HG02970 (cell line): Measurements from ENCODE around the gene JARID2.

ENCODE experiments used
- ATAC-seq: cut with Tn5 transposase; IDR thresholded peaks from one replicate; pipeline ENCODE4 v1.9.1; 2021; ENCODE audit warnings: mild to moderate bottlenecking, moderate library complexity, moderate number of reproducible peaks; ENCODE audit not compliant: unreplicated experiment, low FRiP score

Gene JARID2

GRCh38 chr6:15348528-15348927, 102.7 kb downstream of the JARID2 start:
- no peak for ATAC-seq

- no peak for ATAC-seq
Measured at GRCh38 chr6:15349379-15349778, 103.5 kb downstream of the JARID2 start.

GRCh38 chr6:15350386-15351083, 104.7 kb downstream of the JARID2 start:
- ATAC-seq, result no peak

- ATAC-seq, result no peak
Measured at GRCh38 chr6:15351631-15352030, 105.8 kb downstream of the JARID2 start.

GRCh38 chr6:15352220-15352619, 106.4 kb downstream of the JARID2 start:
- no peak for ATAC-seq

- no peak for ATAC-seq
Measured at GRCh38 chr6:15352845-15353244, 107.0 kb downstream of the JARID2 start.

GRCh38 chr6:15355683-15356099, 109.8 kb downstream of the JARID2 start:
- ATAC-seq, result no peak

- no peak for ATAC-seq
Measured at GRCh38 chr6:15356179-15356578, 110.3 kb downstream of the JARID2 start.

GRCh38 chr6:15356937-15357336, 111.1 kb downstream of the JARID2 start:
- no peak for ATAC-seq

- no peak for ATAC-seq
Measured at GRCh38 chr6:15357782-15358181, 111.9 kb downstream of the JARID2 start.

GRCh38 chr6:15358579-15359327, 112.9 kb downstream of the JARID2 start:
- no peak for ATAC-seq

GRCh38 chr6:15359335-15359862, 113.5 kb downstream of the JARID2 start:
- no peak for ATAC-seq

GRCh38 chr6:15360300-15360699, 114.4 kb downstream of the JARID2 start:
- no peak for ATAC-seq

- no peak for ATAC-seq
Measured at GRCh38 chr6:15361197-15361596, 115.3 kb downstream of the JARID2 start.

GRCh38 chr6:15362274-15363160, 116.6 kb downstream of the JARID2 start:
- no peak for ATAC-seq

GRCh38 chr6:15363164-15363522, 117.3 kb downstream of the JARID2 start:
- ATAC-seq, result no peak

GRCh38 chr6:15363523-15364400, 117.9 kb downstream of the JARID2 start:
- ATAC-seq, result no peak

- no peak for ATAC-seq
Measured at GRCh38 chr6:15364401-15365037, 118.7 kb downstream of the JARID2 start.

GRCh38 chr6:15365273-15365687, 119.4 kb downstream of the JARID2 start:
- no peak for ATAC-seq
